SU-DHL-6 (cell line): Measurements from ENCODE around the gene IL22.

Source experiments
- H2AFZ ChIP-seq: fragments of 200-600 bp; sonication (generic); 2 replicates; pipeline ENCODE4 v1.6.1; 2014; ENCODE audit warnings: low read depth, mild to moderate bottlenecking, moderate library complexity, mixed read lengths, antibody characterized with exemption, low read length; ENCODE audit not compliant: severe bottlenecking
- H3F3A ChIP-seq: fragments of 200-600 bp; shearing (Covaris generic); 2 replicates; pipeline ENCODE4 v1.6.0; 2016; ENCODE audit warnings: antibody characterized with exemption, mild to moderate bottlenecking; ENCODE audit not compliant: insufficient read depth
- H3K27ac ChIP-seq: fragments of 200-600 bp; sonication (generic); 2 replicates; pipeline ENCODE4 v1.5.1; 2016; ENCODE audit warnings: low read depth, mild to moderate bottlenecking, low read length, moderate library complexity, mixed read lengths
- H3K27me3 ChIP-seq: fragments of 200-600 bp; sonication (generic), shearing (Covaris generic); 2 replicates; pipeline ENCODE4 v1.6.0; 2014; ENCODE audit warnings: mild to moderate bottlenecking, low read length
- H3K36me3 ChIP-seq: fragments of 200-600 bp; sonication (generic); 2 replicates; pipeline ENCODE4 v1.6.1; 2014; ENCODE audit warnings: mild to moderate bottlenecking, low read length, mixed read lengths
- H3K4me2 ChIP-seq: fragments of 300-600, 200-600 bp; shearing (Covaris generic), sonication (generic); 2 replicates; pipeline ENCODE4 v1.6.0; 2014; ENCODE audit warnings: low read length, low read depth, mild to moderate bottlenecking; ENCODE audit not compliant: poor library complexity, severe bottlenecking
- H3K4me3 ChIP-seq: fragments of 200-600 bp; sonication (generic); 2 replicates; pipeline ENCODE4 v1.5.1; 2014; ENCODE audit warnings: antibody characterized with exemption, low read length, mild to moderate bottlenecking, mixed read lengths; ENCODE audit not compliant: insufficient read depth, poor library complexity, severe bottlenecking
- H3K79me2 ChIP-seq: fragments of 200-600 bp; sonication (generic); 2 replicates; pipeline ENCODE4 v1.6.1; 2014; ENCODE audit warnings: mild to moderate bottlenecking, low read length, moderate library complexity; ENCODE audit not compliant: insufficient read depth
- H3K9ac ChIP-seq: fragments of 200-600 bp; sonication (generic); 2 replicates; pipeline ENCODE4 v1.7.0; 2014; ENCODE audit warnings: mild to moderate bottlenecking, low read length
- H3K9me2 ChIP-seq: fragments of 200-600 bp; sonication (generic); replicated peaks from 2 replicates; pipeline ENCODE4 v1.6.1; 2014; ENCODE audit warnings: low read length; ENCODE audit not compliant: insufficient read depth
- H3K9me3 ChIP-seq: fragments of 200-600 bp; sonication (generic); 2 replicates; pipeline ENCODE4 v1.6.1; 2014; ENCODE audit warnings: low read length, mixed read lengths; ENCODE audit not compliant: insufficient read depth
- H4K20me1 ChIP-seq: fragments of 200-600 bp; sonication (generic); 2 replicates; pipeline ENCODE4 v1.6.1; 2014; ENCODE audit warnings: low read depth, mild to moderate bottlenecking, antibody characterized with exemption, low read length, moderate library complexity, mixed read lengths
- CTCF ChIP-seq: fragments of 200-600 bp; sonication (generic); IDR thresholded peaks from one replicate; pipeline ENCODE4 v1.5.1; 2017; ENCODE audit warnings: antibody characterized with exemption, mild to moderate bottlenecking, low read length, moderate library complexity; ENCODE audit not compliant: insufficient read depth, poor library complexity, severe bottlenecking
- EZH2phosphoT487 ChIP-seq: fragments of 200-600 bp; sonication (generic), shearing (Covaris generic); conservative IDR thresholded peaks from 2 replicates; pipeline ENCODE4 v1.6.1; 2018; ENCODE audit warnings: mild to moderate bottlenecking, antibody characterized with exemption, low read length, moderate library complexity, mixed read lengths

The IL22 gene

GRCh38 chr12:68242777-68243176, 10.6 kb downstream of the IL22 start:
- TF ChIP-seq CTCF (no peak), EZH2phosphoT487 (no peak)
- Histone ChIP-seq H3K36me3 (no peaks in the 10 kb centered on the region), H3K27me3 (no peaks in the 10 kb centered on the region), H3K79me2 (no peaks in the 10 kb centered on the region), H2AFZ (no peak overlapping the region), H3F3A (no peaks in the 10 kb centered on the region), H3K27ac (no peak overlapping the region), H4K20me1 (no peaks in the 10 kb centered on the region), H3K4me2 (no peak overlapping the region), H3K9me2 (no peaks in the 10 kb centered on the region), H3K4me3 (no peak overlapping the region), H3K9me3 (no peaks in the 10 kb centered on the region), H3K9ac (no peak overlapping the region)

- Histone ChIP-seq H3K27me3 (no peaks in the 10 kb centered on the region), H4K20me1 (no peaks in the 10 kb centered on the region), H3K79me2 (no peaks in the 10 kb centered on the region), H3K36me3 (no peaks in the 10 kb centered on the region), H3K4me3 (no peak overlapping the region), H3K9me3 (no peaks in the 10 kb centered on the region), H2AFZ (no peak overlapping the region), H3K4me2 (no peak overlapping the region), H3K9me2 (no peaks in the 10 kb centered on the region), H3K9ac (no peak overlapping the region), H3K27ac (no peak overlapping the region), H3F3A (no peaks in the 10 kb centered on the region)
- no peak for TF ChIP-seq EZH2phosphoT487
- TF ChIP-seq CTCF, result no peak
Observed at GRCh38 chr12:68240975-68241374, 12.4 kb downstream of the IL22 start.

- Histone ChIP-seq H3K4me3 (no peak overlapping the region), H3K27ac (no peak overlapping the region)
Observed at GRCh38 chr12:68240079-68240478, 13.3 kb downstream of the IL22 start.

More at GRCh38 chr12:68240079-68240478, 13.3 kb downstream of the IL22 start:
- Histone ChIP-seq H3K36me3 (no peaks in the 10 kb centered on the region), H3K27me3 (no peaks in the 10 kb centered on the region), H3K9me2 (no peaks in the 10 kb centered on the region), H3F3A (no peaks in the 10 kb centered on the region), H3K9ac (no peak overlapping the region), H4K20me1 (no peaks in the 10 kb centered on the region), H3K9me3 (no peaks in the 10 kb centered on the region), H2AFZ (no peak overlapping the region), H3K79me2 (no peaks in the 10 kb centered on the region), H3K4me2 (no peak overlapping the region)
- no peak for TF ChIP-seq CTCF
- no peak for TF ChIP-seq EZH2phosphoT487
